GM18951 (cell line): ENCODE measurements around the gene CCDC144A.
"Not testable (repeated sequence)": the region's sequence is repeated elsewhere in the genome, so short reads cannot be mapped to it uniquely, and the experiment has no call there.

Source experiments
- POLR2A ChIP-seq: IDR thresholded peaks from 4 replicates; pipeline ENCODE4 v1.6.1; 2011; ENCODE audit warnings: mild to moderate bottlenecking; ENCODE audit not compliant: insufficient read length, insufficient read depth; ENCODE audit errors: extremely low read depth
- in situ Hi-C: fragments of 300-500 bp; cut with MboI; formaldehyde crosslinking; loops from one replicate; pipeline ENCODE4 v1.12.0; 2022; ENCODE audit warnings: low sequenced_read_pairs, mixed read lengths, inconsistent platforms; ENCODE audit not compliant: unreplicated experiment

CCDC144A gene

GRCh38 chr17:16812126-16812525 lies 122.1 kb downstream of the CCDC144A start:
- in situ Hi-C loops, result not testable (repeated sequence)

- TF ChIP-seq POLR2A, result no peak
- in situ Hi-C loops, result no loop called here
Measured at GRCh38 chr17:16814439-16814838, 124.4 kb downstream of the CCDC144A start.

GRCh38 chr17:16817201-16817600 lies 127.2 kb downstream of the CCDC144A start:
- in situ Hi-C loops, result no loop called here

GRCh38 chr17:16817940-16818339 lies 127.9 kb downstream of the CCDC144A start:
- in situ Hi-C loops, result not testable (repeated sequence)

More at GRCh38 chr17:16817201-16817600, 127.2 kb downstream of the CCDC144A start:
- no peak for TF ChIP-seq POLR2A

- no peak for TF ChIP-seq POLR2A
- in situ Hi-C loops, result no loop called here
Measured at GRCh38 chr17:16818340-16818739, 128.3 kb downstream of the CCDC144A start.

- TF ChIP-seq POLR2A, result no peak
- in situ Hi-C loops, result no loop called here
Measured at GRCh38 chr17:16818821-16819683, 129.0 kb downstream of the CCDC144A start.

- no peak for TF ChIP-seq POLR2A
- in situ Hi-C loops, result no loop called here
Measured at GRCh38 chr17:16820161-16820877, 130.3 kb downstream of the CCDC144A start.

GRCh38 chr17:16820979-16821543 lies 131.0 kb downstream of the CCDC144A start:
- TF ChIP-seq POLR2A, result no peak
- in situ Hi-C loops, result no loop called here

- in situ Hi-C loops, result not testable (repeated sequence)
Measured at GRCh38 chr17:16822133-16822532, 132.1 kb downstream of the CCDC144A start.

GRCh38 chr17:16823768-16824406 lies 133.8 kb downstream of the CCDC144A start:
- in situ Hi-C loops, result not testable (repeated sequence)
